ENCODE results near the gene OR1N1.
"Not testable (repeated sequence)": the region's sequence is repeated elsewhere in the genome, so short reads cannot be mapped to it uniquely, and the experiment has no call there.

Gene OR1N1

DNA sequence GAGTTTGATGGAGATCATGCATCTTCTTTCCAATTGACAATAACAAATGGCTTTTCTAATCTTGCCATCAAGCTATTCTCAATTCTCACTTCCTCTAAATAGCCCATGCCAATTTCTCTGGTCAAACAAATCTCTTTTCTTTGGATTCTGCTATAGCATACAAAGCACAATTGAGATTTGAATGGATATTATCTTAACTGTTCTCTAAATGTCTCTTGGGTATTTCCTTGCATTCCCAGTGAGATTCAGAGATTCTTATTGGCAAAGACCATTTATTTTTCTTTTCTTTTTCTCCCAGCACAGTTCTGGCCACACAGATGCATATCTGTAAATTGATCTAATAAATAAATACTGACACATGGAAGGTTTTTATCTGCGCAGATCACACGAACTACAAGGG lies 25.7 kb upstream of the OR1N1 start, which contains the start of gene OR1N2:
Gene OR1N2 (plus strand): TSS at position 301 of the 400 bp plus-strand sequence. CDS start 100 bp downstream, outside the sequence.
- TF ChIP-seq ELF4 (IDR thresholded peaks at IDR 0.05) (no peak), SUZ12 (IDR thresholded peaks at IDR 0.05) (no peak), L3MBTL2 (conservative IDR thresholded peaks at IDR 0.05) (no peak), ZNF384 (IDR thresholded peaks at IDR 0.05) (no peak), HDGF (IDR thresholded peaks at IDR 0.05; ENCODE audit: borderline replicate concordance) (no peak), FOXA1 (IDR thresholded peaks at IDR 0.05) (no peak), LEF1 (IDR thresholded peaks at IDR 0.05; ENCODE audit: borderline replicate concordance) (no peak), TARDBP (IDR thresholded peaks at IDR 0.05) (no peak), PKNOX1 (IDR thresholded peaks at IDR 0.05) (no peak), ARNT (IDR thresholded peaks at IDR 0.05) (no peak), FOXM1 (IDR thresholded peaks at IDR 0.05; ENCODE audit: borderline replicate concordance) (no peak), CTBP1 (IDR thresholded peaks at IDR 0.05; ENCODE audit: borderline replicate concordance) (no peak)
- ChIA-PET CTCF (no interaction called here), POLR2A (no interaction called here)
- no peak for DNase-seq (ENCODE audit: extremely low spot score)

DNA sequence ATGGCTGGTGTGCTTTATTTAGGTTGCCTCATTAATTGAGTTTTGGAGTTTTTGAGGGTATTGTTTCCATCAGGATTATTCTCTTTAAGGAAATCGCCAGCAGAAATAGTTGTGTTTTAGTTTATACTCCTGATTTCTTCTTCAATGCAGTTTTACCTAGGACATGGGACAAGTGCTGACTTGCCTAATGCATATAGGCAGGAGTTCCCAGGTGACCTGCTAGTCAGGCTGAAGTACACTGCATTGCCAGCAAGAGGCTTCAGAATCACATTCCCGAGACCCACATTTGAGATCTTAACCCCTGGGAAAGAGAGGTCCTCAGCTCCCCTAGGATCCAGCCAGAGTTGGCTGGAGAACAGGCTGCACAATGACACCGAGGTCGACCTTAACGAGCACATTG lies 24.3 kb upstream of the OR1N1 start:
- POLR2A ChIA-PET, result no interaction called here
- TF ChIP-seq SP1 (IDR thresholded peaks at IDR 0.05) (no peak), ARNT (IDR thresholded peaks at IDR 0.05) (no peak), FOXA1 (IDR thresholded peaks at IDR 0.05) (no peak), SUZ12 (IDR thresholded peaks at IDR 0.05) (no peak), L3MBTL2 (conservative IDR thresholded peaks at IDR 0.05) (no peak), BHLHE40 (IDR thresholded peaks at IDR 0.05; ENCODE audit: borderline replicate concordance) (no peak), FOXM1 (IDR thresholded peaks at IDR 0.05; ENCODE audit: borderline replicate concordance) (no peak), HDGF (IDR thresholded peaks at IDR 0.05; ENCODE audit: borderline replicate concordance) (no peak), CTBP1 (IDR thresholded peaks at IDR 0.05; ENCODE audit: borderline replicate concordance) (no peak), ELF4 (IDR thresholded peaks at IDR 0.05) (no peak), PKNOX1 (IDR thresholded peaks at IDR 0.05) (no peak)
- CTCF ChIA-PET, result no interaction called here
- DNase-seq (ENCODE audit: extremely low spot score), result no peak

DNA sequence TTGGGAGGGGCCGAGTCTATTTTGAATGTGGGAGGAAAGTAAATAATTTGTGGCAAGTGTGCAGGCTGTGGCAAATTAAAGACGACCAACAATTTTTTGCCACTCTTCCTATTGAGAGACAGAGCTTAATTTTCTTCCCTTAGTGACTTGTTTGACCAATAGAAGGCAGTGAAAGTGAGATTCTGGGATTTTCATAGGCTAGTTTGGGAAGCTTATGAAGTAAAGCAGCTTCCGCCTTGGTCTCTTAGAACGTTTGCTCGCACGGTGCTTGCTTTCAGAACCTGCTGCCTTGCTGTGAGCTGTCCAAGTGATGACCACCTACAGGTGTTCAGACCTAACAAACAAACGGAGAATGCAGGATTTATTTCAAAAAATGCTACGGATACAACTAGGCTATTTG lies 19.1 kb upstream of the OR1N1 start:
- CTCF ChIA-PET, result no interaction called here

DNA sequence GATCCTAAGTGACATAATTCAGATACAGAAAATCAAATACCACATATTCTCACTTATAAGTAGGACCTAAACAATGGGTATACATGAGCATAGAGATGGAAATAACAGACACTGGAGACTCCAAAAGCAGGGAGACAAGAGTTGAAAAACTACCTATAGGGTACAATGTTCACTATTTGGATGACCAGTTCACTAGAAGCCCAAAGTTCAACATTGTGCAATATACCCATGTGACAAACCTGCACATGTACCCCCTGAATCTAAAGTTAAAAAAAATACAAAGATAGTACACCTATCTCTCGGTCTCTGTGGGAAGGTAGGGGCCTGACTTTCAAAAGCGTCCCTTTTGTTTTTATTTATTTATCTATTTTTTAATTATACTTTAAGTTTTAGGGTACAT lies 11.7 kb upstream of the OR1N1 start:
- TF ChIP-seq HDGF (IDR thresholded peaks at IDR 0.05; ENCODE audit: borderline replicate concordance) (no peak), BHLHE40 (IDR thresholded peaks at IDR 0.05; ENCODE audit: borderline replicate concordance) (no peak), L3MBTL2 (conservative IDR thresholded peaks at IDR 0.05) (no peak), CTBP1 (IDR thresholded peaks at IDR 0.05; ENCODE audit: borderline replicate concordance) (no peak), SP1 (IDR thresholded peaks at IDR 0.05) (no peak), ZNF384 (IDR thresholded peaks at IDR 0.05) (no peak), PKNOX1 (IDR thresholded peaks at IDR 0.05) (no peak), LEF1 (IDR thresholded peaks at IDR 0.05; ENCODE audit: borderline replicate concordance) (no peak), ELF4 (IDR thresholded peaks at IDR 0.05) (no peak), NFRKB (IDR thresholded peaks at IDR 0.05) (no peak), FOXM1 (IDR thresholded peaks at IDR 0.05; ENCODE audit: borderline replicate concordance) (no peak), FOXK2 (IDR thresholded peaks at IDR 0.05) (no peak), SUZ12 (IDR thresholded peaks at IDR 0.05) (no peak), FOXA1 (IDR thresholded peaks at IDR 0.05) (no peak), ARNT (IDR thresholded peaks at IDR 0.05) (no peak), TARDBP (IDR thresholded peaks at IDR 0.05) (no peak)
- DNase-seq (ENCODE audit: extremely low spot score), result no peak
- ChIA-PET POLR2A (no interaction called here), CTCF (no interaction called here)

More for the DNA sequence above, 19.1 kb upstream of the OR1N1 start:
- DNase-seq (ENCODE audit: extremely low spot score), result no peak
- TF ChIP-seq ARNT (IDR thresholded peaks at IDR 0.05), result no peak
- no peak for TF ChIP-seq LEF1 (IDR thresholded peaks at IDR 0.05; ENCODE audit: borderline replicate concordance)
- TF ChIP-seq HDGF (IDR thresholded peaks at IDR 0.05; ENCODE audit: borderline replicate concordance), result no peak
- TF ChIP-seq FOXK2 (IDR thresholded peaks at IDR 0.05), result no peak
- TF ChIP-seq BHLHE40 (IDR thresholded peaks at IDR 0.05; ENCODE audit: borderline replicate concordance), result no peak
- no peak for TF ChIP-seq SUZ12 (IDR thresholded peaks at IDR 0.05)
- TF ChIP-seq FOXA1 (IDR thresholded peaks at IDR 0.05), result no peak
- TF ChIP-seq SP1 (IDR thresholded peaks at IDR 0.05), result no peak
- no peak for TF ChIP-seq PKNOX1 (IDR thresholded peaks at IDR 0.05)
- no peak for TF ChIP-seq CTBP1 (IDR thresholded peaks at IDR 0.05; ENCODE audit: borderline replicate concordance)
- TF ChIP-seq ZNF384 (IDR thresholded peaks at IDR 0.05), result no peak
- TF ChIP-seq ELF4 (IDR thresholded peaks at IDR 0.05), result no peak
- no peak for TF ChIP-seq L3MBTL2 (conservative IDR thresholded peaks at IDR 0.05)
- POLR2A ChIA-PET, result no interaction called here

DNA sequence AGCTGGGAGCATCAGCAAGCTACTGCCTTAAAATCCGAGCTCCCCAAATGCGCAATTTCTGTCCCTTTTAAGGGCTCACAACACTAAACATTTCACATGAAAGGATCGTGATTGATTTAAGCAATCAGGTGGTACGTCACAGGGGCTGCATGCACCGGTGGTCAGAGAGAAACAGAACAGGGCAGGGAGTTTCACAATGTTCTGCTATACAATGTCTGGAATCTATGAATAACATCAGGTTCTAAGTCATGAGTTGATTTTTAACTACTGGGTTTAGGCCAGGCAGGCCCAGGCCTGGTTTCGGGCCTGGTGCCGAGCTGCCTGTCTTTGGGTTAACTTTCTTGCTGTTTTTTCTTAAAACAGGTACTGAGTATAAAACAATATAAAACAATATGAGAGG lies 10.0 kb upstream of the OR1N1 start:
- DNase-seq (ENCODE audit: extremely low spot score); POLR2A ChIA-PET; CTCF ChIA-PET: not testable (repeated sequence)

DNA sequence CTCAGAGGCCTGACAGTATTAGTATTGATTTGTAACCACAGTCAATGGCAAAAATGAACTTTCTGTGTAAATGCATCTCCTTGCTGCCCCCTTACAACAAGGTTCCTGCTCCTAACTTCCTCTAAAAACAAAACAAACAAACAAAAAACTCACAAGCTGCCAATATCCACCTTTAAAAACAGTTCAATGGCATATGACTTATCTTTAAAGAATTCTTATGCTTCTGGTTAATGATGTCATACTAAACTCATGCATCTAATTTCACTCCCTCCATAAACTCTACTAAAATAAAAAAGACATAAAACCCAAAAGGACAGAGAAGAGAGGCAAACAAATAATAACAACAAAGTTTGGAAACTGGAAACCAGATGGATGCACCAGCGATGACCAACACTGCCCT lies 9.0 kb upstream of the OR1N1 start:
- CTCF ChIA-PET, result no interaction called here
- DNase-seq (ENCODE audit: extremely low spot score), result no peak
- TF ChIP-seq ELF4 (IDR thresholded peaks at IDR 0.05) (no peak), ARNT (IDR thresholded peaks at IDR 0.05) (no peak), SUZ12 (IDR thresholded peaks at IDR 0.05) (no peak), SP1 (IDR thresholded peaks at IDR 0.05) (no peak), PKNOX1 (IDR thresholded peaks at IDR 0.05) (no peak)
- POLR2A ChIA-PET, result no interaction called here

- POLR2A ChIA-PET; DNase-seq (ENCODE audit: extremely low spot score); CTCF ChIA-PET: not testable (repeated sequence)
These were observed 4.1 kb upstream of the OR1N1 start for GRCh38 chr9:122531157-122531556.

All from HEK293T (cell line).